HG03558 (cell line): ENCODE results near the gene TRIM42.

Experiments used
- ATAC-seq: cut with Tn5 transposase; IDR thresholded peaks from one replicate; pipeline ENCODE4 v1.9.1; 2021; ENCODE audit warnings: moderate number of reproducible peaks; ENCODE audit not compliant: unreplicated experiment; ENCODE audit errors: extremely low read depth

TRIM42 gene

DNA sequence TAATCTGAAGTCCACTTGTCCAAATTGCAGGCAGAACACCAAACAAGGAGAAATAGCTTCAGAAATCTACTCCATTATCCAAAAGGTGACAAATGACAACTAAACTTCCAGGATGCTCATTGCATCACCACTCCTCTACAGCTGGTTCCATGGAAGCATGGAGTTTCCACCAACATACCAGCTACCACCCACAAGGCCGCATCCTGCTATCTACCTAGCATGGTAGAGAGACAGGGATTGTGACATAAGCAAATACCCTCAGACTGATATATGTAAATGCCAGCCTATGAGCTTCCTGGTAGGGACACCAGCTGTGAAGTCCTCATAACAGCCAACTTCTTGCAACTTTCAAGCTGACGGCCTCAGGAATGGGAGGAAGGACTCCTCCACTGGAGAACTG, at the start of gene TRIM42:
TSS of gene TRIM42 (plus strand) at position 301 of the 400 bp plus-strand sequence. CDS start 166 bp downstream, outside the sequence.
- ATAC-seq, result no peak

DNA sequence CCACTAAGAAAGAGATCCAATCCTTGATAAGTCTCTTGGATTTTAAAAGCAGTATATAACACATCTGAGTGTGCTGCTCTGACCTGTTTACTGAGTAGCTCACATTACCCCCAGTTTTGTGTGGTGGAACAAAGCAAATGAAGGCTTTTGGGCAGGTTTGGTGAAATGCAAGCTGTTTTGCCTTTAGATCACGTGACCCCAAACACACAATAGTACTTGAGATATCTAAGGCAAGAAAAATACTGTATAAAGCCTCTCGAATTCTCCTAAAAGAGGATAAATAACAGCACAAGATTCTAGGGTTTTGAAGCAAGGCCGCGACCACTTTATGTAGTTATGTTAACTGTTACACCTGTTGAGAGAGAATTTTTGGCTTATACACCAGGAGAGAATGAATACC, 49.3 kb upstream of the TRIM42 start:
- ATAC-seq, result no peak

DNA sequence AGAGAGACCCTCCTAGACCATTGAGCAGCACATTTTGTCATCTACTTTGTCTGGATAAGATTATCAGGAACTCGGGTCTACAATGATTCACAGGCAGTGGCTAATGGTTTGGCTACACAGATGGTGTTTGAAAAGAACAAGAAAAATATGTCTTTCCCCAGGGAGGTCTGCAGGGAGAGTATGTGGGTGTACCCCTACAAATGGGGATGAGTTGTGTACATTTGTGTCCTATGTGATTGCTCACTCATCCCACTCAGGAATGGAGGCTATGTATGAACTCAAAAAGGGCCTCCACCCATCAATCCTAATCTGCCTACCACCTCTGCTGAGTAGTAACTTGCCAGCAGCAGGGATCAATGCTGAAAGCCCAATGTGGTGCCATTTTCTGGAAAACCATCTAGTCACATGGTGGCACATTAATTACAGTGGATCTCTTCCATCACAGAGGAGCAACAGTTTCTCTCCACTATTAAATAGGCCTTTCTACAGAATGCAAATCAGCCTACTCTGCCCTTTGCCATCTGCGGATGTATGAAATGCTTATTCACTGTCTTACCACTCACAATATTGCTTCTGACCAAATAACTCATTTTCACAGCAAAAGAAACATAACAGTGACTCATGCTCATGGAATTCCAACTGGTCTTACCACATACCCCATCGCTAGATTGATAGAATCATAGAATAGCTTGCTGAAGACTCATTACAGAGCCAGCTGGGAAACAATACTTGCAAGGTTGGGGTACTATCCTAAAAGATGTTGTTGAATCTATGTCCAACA, 48.3 kb upstream of the TRIM42 start:
- ATAC-seq, result no peak

DNA sequence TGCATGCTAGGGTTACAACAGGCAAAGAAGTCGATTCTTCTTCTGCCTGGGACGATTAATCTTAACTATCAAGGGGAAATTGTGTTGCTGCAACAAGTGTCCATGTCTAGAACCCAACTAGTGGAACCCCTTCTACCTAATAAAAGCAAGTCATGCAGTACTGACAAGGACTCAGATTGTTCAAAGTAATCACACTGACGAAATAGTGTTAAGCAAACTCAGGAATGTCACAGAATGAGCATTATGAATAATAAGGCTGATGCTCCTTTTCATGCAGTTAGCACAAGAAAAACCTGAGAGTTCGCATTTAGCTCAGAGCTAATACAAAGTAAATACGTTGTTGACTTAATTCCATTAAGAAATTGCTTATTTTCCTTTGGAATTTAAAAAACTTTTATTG, 47.5 kb upstream of the TRIM42 start:
- ATAC-seq, result no peak

DNA sequence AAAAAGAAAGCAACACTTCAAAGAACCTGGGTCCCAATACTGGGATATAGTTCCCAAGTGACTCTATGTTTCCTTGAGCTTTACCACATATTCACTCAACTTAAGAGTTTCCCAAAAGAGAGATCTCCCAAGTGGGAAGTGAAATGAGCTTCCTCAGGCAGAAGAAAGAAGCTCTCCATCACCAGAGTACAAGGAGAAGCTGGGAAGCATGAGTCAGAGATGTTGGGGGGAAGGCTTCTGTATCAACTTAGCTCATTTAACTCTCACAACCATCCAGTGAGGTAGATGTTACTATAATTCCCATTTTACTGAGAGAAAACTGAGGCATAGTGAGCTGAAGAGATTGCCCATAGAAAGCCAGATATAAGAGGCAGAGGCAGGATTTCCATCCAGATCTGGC, 47.0 kb upstream of the TRIM42 start:
- no peak for ATAC-seq

DNA sequence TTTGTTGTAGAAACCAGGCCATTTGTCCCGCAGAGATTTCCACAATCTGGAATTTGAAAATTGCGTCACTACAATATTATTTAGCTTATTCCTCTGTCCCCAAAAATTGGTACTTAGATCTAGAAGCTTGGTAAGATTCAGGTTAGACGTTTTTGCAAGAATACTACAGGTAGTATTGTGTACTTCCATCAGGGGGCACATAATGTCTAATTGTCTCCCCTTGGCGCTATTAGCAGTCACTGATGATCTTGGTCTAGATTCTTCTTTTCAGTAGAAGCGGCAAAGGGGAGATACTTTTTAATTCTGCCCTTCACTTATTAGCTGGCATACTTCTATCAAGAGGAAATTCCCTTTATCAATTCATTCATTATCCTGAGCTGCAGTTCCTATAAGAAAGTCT, 42.6 kb upstream of the TRIM42 start:
- no peak for ATAC-seq

DNA sequence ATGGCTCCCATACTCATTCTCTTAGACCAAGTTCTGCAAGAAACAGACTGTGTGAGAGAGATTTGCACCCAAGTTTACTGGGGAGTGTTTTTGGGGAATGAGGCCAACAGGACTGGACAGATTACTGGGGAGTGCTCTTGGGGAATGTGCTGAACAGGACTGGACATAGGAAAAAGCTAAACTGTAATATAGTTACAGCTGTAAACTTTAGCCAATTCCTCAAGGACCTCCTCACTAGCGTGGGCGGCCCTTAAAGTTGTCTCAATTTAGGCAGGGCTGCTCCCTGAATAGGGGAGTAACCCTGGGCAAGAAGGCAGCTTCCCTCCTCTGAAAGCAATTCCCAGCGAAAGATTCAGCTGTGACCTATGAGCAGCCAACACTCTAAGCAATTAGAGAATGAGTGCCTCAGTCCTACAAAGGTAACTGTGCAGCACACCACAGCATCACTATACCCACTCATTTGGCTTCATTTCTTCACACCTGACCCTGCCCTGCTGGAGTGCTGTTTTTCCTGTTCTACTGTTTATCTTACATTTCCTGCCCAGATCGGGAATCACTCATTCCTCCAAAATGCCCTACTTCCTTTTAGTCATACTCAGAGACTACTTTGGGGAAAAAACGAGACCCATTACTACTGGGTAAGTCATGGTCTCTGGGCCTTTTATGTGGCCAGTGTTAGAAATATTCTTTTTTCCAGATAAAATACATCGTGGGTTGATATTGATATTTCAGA, 41.3 kb upstream of the TRIM42 start:
- no peak for ATAC-seq

DNA sequence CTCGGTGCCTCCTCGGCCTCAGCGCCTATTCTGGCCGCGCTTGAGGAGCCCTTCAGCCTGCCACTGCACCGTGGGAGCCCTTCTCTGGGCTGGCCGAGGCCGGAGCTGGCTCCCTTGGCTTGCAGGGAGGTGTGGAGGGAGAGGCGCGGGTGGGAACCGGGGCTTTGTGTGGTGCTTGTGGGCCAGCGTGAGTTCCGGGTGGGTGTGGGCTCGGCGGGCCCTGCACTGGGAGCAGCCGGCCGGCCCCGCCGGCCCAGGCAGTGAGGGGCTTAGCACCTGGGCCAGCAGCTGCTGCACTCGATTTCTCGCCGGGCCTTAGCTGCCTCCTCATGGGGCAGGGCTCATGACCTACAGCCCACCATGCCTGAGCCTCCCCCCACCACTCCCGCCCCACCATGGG, 26.6 kb upstream of the TRIM42 start:
- ATAC-seq, result no peak

DNA sequence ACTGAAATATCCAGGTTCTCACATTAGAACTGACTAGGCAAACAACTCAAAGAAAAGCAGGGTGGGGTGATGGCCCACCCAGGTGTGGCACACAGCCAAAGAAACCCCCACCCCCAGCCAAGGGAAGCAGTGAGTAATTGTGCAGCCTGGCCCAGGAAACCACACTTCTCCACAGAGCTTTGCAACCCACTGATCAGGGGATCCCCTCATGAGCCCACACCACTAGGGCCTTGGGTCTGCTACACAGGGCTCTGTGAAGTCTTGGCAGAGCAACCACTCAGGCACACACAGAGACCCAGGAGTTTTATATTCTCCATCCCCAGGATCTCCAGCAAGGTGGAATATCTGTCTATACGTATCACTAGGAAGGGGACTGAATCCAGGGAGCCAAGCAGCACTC, 22.2 kb upstream of the TRIM42 start:
- ATAC-seq, result no peak

DNA sequence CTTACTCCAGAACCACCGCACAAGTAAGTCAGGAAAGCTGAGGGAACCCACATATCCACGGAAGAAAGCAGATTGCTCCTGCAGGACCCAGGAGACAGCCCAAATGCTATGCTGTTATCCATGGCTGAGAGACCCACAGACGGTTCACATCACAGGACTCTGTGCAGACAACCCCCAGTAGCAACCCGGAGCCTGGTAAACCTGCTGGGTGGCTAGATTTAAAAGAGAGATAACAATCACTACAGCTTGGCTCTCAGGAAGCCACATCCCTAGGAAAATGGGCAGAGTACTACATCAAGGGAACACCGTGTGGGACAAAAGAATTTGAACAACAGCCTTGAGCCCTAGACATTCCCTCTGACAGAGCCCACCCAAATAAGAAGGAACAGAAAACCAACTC, 13.8 kb upstream of the TRIM42 start:
- no peak for ATAC-seq

DNA sequence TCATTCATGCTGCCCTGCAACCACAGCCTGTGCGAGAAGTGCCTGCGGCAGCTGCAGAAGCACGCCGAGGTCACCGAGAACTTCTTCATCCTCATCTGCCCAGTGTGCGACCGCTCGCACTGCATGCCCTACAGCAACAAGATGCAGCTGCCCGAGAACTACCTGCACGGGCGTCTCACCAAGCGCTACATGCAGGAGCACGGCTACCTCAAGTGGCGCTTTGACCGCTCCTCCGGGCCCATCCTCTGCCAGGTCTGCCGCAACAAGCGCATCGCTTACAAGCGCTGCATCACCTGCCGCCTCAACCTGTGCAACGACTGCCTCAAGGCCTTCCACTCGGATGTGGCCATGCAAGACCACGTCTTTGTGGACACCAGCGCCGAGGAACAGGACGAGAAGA, 4.7 kb downstream of the TRIM42 start:
- ATAC-seq, result no peak

DNA sequence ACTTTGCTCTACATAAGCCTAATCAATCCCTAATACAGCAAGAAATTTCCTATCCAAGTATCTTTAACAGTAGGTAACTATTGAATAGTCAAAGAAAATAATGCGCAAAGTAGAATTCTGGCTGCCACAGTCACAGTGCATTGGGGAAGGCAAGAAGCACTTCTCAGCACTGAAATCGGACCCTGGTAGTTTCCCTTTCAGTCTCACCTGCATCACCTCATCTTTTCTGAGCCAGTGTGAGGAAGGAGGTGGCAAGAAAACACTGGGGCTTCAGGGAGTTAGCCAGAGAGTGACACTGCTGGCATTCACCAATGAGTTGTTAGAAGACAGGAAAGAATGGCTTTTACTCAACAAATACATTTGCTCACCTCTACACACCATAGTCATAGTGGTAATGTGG, 8.3 kb downstream of the TRIM42 start:
- no peak for ATAC-seq

DNA sequence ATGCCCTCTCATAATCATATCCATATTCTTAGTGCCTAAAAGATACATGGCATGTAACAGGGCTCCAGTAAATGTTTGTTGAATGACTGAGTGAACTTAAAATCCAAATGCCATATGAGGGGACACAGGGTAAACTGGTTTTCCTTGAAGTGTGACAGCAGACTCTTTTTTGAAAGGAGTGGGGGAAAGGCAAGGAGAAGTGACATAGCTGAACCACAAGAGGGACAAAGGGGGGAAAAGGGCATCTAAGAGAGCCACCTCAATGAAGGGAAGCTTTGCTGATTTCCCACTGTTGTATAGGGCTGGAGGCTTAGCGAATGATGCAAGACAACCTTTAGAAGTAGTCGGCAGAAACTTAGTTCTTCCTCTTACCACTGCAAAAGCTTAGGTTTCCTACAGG, 9.1 kb downstream of the TRIM42 start:
- ATAC-seq, result no peak

DNA sequence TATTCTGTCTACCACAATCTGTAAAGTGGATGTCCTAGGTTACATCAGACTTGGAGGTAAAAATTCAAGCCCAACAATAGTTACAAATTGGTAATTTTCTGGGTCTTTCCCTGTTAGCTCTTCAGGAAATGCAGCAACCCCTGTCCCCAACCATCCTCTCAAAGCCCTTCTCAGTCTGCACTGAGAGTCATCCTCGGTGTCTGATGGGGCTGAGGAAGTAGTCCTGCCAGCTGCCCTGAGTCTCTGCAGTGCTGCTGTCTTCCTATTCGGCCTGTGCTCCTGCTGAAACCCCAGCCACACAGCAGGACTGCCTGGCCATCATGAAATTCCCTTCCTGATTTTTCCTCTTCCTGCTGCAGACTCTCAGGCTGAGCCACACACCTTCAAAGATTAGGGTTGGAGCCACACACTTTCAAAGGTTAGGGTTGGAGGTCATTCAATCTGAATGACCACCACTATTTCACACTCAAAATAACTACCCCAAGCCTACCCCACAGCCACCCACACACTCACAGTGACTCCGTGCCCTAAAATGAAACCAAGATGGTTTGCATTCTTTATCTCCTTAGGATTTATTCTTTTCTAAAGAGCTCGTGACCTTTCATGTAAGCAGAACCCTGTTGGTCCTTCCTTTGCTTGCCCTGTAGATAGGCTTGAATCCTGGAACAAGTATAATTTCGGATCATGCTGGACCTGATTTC, 17.6 kb downstream of the TRIM42 start:
- ATAC-seq, result no peak

DNA sequence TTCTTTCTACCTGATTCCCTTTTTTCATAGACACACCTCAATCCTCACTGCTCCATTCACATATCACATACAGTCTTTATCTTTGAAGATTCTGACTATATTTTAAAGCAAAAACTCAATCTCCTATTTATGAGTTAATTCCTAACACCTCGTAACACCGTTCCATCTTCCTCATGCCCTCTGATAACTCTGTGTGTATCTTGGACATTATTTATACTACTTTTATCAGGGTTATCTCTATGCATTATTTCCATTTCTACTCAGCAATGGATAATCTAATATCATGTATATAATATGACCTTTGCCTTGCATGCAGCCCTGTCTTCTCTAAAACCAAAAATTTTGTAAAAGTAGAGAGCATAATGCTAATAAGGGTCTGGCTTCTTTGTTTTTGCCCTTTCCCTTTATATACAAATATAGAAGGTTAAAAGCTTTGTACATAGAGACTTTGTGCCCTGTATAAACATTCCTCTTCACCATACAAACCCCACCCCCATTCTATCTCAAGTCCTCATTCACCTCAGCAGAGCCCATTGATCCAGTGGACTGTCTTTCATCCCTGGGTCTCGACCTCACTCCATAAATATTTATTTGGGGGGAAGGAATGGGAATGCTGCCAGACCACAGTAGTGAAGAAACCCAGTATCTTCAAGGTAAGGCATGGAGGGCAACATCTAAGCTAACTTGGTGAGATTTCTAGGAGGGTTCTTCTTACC, 21.8 kb downstream of the TRIM42 start:
- ATAC-seq, result no peak

DNA sequence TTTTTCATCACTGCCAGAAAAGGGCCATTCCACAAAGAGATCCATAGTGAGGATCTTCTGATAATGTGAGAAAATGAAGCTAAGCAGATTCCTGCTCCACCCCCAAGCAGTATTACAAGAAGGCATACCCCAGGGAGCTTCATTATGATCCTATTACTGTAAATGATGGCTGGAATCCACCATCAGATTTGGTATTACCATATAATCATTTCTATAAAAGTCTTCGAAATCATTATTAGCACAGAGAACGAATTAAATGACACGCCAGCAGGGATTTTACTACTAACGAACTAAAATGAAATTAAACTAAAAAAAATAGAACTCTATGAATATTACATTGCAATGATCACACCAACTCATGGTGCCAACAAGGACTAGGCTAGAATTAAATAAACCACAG, 24.4 kb downstream of the TRIM42 start:
- no peak for ATAC-seq

DNA sequence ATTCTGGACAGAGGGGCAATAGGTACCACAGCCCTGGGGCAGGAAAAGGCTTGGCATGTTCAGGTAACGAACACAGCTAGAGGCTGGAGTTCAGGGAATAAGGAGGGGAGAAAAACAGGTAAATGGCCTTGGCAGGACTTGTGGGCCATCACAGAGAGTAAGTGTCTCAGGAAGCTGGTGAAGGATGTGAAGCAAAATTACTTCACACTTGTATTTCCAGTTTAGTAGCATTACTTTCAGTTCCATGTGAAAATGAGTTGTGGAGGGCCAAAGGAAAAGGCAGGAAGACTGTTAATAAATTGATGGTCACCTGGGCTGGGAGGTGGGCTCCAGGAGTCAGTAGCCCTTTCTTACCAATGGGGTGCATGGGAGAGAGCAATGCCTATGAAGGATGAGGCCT, 25.6 kb downstream of the TRIM42 start:
- ATAC-seq, result no peak

DNA sequence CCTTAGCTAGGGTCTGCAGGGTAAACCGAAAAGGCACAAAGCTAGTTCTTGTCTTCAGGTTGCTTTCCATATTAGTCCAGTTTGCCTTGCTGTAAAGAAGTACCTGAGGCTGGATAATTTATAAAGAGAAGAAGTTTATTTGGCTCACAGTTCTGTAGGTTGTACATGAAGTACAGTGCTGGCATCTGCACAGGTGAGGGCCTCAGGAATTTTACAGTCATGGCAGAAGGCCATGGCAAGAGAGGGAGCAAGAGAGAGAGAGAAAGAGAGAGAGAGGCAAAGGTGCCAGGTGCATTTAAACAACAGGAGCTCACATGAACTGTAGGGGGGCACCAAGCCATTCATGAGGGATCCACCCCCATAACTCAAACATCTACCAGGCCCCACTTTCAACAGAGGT, 26.9 kb downstream of the TRIM42 start:
- ATAC-seq, result no peak

DNA sequence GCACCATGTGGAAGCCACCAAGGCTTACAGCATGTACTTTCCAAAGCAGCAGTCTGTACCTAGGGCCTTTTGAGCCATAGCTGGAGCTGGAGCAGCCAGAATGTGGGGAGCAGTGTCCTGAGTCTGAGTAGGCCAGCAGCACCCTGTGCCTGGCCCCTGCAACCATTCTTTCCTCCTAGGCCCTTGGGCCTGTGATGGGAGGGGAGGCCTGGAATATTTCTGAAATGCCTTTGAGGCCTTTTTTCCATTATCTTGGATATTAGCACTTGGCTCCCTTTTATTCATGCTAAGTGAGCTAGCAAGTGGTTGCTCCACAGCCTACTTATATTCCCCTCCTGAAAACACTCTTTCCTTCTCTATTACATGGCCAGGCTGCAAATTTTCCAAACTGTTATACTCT, 28.1 kb downstream of the TRIM42 start:
- ATAC-seq, result no peak

DNA sequence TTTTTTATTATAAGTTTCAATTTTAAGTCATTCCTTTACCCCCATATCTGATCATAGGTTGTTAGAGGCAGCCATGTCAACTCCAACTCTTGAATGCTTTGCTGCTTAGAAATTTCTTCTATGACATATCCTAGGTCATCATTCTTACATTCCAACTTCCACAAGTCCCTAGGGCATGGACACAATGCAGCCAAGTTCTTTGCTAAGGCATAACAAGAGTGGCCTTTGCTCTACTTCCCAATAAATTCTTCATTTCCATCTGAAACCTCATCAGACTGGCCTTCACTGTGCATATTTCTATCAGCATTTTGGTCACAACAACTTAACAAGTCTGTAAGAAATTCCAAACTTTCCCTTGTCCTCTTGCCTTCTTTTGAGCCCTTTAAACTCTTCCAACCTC, 28.5 kb downstream of the TRIM42 start:
- ATAC-seq, result no peak

DNA sequence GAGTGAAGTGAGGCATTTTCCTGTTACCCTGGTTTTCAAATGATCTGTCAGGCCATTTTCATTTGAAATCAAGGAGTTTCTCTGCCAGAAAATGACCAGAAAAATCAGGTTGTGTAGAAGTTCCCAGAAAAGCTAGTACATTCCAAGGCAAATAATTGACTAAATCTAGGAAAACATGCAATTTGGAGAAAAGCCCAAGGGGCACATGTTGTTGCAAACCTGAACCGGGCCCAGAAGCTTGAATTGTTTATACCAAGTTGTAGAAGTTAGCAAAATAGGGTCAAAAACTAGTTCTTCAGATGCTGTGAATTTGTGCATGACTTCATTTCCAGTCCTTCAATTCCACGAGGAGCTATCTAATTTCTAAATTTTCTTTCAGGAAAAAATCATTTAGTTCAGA, 31.0 kb downstream of the TRIM42 start:
- ATAC-seq, result no peak
